ENCODE data around the gene SNTG2. TPM values are rescaled to one million over a fixed set of nuclear protein-coding genes. Genes with fewer than 3 reads are reported as not detected.
"Not testable (repeated sequence)": the region's sequence is repeated elsewhere in the genome, so short reads cannot be mapped to it uniquely, and the experiment has no call there.

The SNTG2 gene
- total and polyA plus RNA-seq, 4 donors, result 1.5 to 4.2 (median 1.9) TPM

DNA sequence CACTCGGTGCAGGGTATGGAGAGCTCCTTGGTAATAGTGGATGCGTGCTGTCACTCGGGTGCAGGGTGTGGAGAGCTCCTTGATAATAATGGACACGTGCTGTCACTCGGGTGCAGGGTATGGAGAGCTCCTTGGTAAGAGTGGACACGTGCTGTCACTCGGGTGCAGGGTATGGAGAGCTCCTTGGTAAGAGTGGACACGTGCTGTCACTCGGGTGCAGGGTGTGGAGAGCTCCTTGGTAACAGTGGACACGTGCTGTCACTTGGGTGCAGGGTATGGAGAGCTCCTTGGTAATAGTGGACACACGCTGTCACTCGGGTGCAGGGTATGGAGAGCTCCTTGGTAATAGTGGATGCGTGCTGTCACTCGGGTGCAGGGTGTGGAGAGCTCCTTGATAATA lies 155.7 kb downstream of the SNTG2 start:
- H3K27me3 ChIP-seq (ENCODE audit: control insufficient read depth, insufficient read depth, low read length); DNase-seq (ENCODE audit: low read depth in 4 of 6, low spot score in 6 of 6); H3K36me3 ChIP-seq (ENCODE audit: control insufficient read depth, insufficient read depth, low read length); H3K4me1 ChIP-seq (ENCODE audit: control insufficient read depth, insufficient read depth, low read length); H3K4me3 ChIP-seq (ENCODE audit: low read depth, low read length); H3K9me3 ChIP-seq (ENCODE audit: control insufficient read depth, insufficient read depth, low read length); H3K27ac ChIP-seq (ENCODE audit: low read depth, low read length): not testable (repeated sequence)
- WGBS (ENCODE audit: insufficient coverage), result 85% methylated on average over 6 of the region's 14 CpGs

DNA sequence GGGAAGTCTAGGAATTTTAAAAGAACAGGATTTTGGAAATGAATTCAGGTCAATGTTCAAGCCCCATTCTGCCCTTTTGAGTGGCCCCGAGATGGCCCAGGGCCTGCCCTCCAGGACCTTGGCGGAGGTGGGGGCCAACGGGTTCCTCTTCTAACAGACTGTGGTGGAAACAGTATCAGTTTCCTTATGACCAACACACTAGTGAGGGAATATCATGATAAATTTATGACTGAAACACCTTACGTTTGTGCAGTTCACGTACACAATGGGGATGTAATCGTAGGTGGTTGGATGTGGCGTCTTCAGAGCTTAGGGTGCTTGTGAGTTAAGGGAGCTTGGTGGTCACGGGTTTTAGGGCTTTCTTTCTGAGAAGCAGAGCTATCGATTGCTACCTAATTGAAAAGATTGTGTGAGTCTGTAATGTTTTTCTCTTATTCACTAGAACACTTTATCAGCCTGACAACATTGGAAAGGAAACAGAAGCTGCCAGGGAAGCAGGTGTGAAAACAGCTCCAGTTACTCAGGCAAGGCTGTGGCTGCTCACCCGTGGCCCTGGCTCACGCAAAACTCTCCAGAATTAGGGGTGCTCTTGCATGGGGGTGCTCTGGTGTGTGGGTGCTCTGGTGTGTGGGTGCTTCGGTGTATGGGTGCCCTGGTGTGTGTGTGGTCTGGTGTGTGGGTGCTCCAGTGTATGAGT lies 165.3 kb downstream of the SNTG2 start:
- H3K4me3 ChIP-seq (ENCODE audit: low read depth, low read length), result no peak overlapping the region
- H3K27ac ChIP-seq (ENCODE audit: low read depth, low read length), result no peak overlapping the region
- WGBS (ENCODE audit: insufficient coverage), result 88% methylated on average over 9 of the region's 12 CpGs
- no peak for DNase-seq (ENCODE audit: low read depth in 4 of 6, low spot score in 6 of 6)
- peaks cover 8% of the 10 kb centered on the region for H3K4me1 ChIP-seq (ENCODE audit: control insufficient read depth, insufficient read depth, low read length)
- H3K36me3 ChIP-seq (ENCODE audit: control insufficient read depth, insufficient read depth, low read length), result no peaks in the 10 kb centered on the region
- no peaks in the 10 kb centered on the region for H3K27me3 ChIP-seq (ENCODE audit: control insufficient read depth, insufficient read depth, low read length)
- no peaks in the 10 kb centered on the region for H3K9me3 ChIP-seq (ENCODE audit: control insufficient read depth, insufficient read depth, low read length)

DNA sequence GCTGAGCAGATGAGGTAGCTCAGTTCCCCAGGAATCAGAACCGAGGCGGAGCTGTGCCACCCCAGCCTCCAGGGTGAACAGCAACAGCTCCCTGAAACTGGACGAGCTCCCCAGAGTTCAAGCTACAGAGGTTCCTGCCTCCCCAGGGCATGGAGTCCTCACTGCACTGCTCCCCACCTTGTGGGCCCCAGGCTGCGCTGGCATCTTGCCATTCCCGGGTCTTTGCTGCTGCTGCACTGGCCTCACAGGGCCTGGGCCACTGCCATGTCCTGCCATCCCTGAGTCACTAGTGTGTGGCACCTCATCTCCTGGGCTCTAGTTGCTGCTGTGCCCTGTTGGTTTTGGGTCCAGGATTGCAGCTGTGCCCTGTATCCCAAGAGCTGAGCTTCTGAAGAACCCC lies 166.9 kb downstream of the SNTG2 start:
- Histone ChIP-seq H3K9me3 (ENCODE audit: control insufficient read depth, insufficient read depth, low read length) (no peaks in the 10 kb centered on the region), H3K36me3 (ENCODE audit: control insufficient read depth, insufficient read depth, low read length) (no peaks in the 10 kb centered on the region), H3K27me3 (ENCODE audit: control insufficient read depth, insufficient read depth, low read length) (no peaks in the 10 kb centered on the region), H3K4me3 (ENCODE audit: low read depth, low read length) (no peak overlapping the region), H3K27ac (ENCODE audit: low read depth, low read length) (no peak overlapping the region), H3K4me1 (ENCODE audit: control insufficient read depth, insufficient read depth, low read length) (peaks cover 8% of the 10 kb centered on the region)
- 86% methylated on average over 5 of the region's 5 CpGs for WGBS (ENCODE audit: insufficient coverage)
- DNase-seq (ENCODE audit: low read depth in 4 of 6, low spot score in 6 of 6), result no peak

DNA sequence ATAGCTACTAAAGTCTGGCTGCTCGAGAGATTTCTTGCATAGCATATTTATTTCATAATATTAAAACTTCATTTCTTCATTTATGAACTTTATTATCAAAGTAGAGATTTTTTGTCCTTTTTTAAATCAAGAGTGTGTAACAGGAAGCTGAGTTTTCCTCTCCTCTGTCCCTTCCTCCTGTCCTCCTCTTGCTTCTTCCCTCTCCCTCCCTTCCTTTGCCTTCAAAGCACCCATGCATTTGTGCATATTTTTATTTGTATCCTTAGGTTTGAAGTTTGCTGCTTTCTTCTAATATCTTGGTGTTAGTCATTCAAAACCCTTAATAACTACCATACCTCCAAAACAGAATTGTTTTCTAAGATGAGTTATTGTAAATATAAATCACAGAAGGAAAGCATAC lies 174.6 kb downstream of the SNTG2 start:
- no peaks in the 10 kb centered on the region for H3K36me3 ChIP-seq (ENCODE audit: control insufficient read depth, insufficient read depth, low read length)
- H3K4me3 ChIP-seq (ENCODE audit: low read depth, low read length), result no peak overlapping the region
- no peaks in the 10 kb centered on the region for H3K9me3 ChIP-seq (ENCODE audit: control insufficient read depth, insufficient read depth, low read length)
- H3K27ac ChIP-seq (ENCODE audit: low read depth, low read length), result no peak overlapping the region
- DNase-seq (ENCODE audit: low read depth in 4 of 6, low spot score in 6 of 6), result no peak
- no peaks in the 10 kb centered on the region for H3K4me1 ChIP-seq (ENCODE audit: control insufficient read depth, insufficient read depth, low read length)
- no peaks in the 10 kb centered on the region for H3K27me3 ChIP-seq (ENCODE audit: control insufficient read depth, insufficient read depth, low read length)
- WGBS (ENCODE audit: insufficient coverage), result no CpG with 5 or more reads among the region's 1 CpG

DNA sequence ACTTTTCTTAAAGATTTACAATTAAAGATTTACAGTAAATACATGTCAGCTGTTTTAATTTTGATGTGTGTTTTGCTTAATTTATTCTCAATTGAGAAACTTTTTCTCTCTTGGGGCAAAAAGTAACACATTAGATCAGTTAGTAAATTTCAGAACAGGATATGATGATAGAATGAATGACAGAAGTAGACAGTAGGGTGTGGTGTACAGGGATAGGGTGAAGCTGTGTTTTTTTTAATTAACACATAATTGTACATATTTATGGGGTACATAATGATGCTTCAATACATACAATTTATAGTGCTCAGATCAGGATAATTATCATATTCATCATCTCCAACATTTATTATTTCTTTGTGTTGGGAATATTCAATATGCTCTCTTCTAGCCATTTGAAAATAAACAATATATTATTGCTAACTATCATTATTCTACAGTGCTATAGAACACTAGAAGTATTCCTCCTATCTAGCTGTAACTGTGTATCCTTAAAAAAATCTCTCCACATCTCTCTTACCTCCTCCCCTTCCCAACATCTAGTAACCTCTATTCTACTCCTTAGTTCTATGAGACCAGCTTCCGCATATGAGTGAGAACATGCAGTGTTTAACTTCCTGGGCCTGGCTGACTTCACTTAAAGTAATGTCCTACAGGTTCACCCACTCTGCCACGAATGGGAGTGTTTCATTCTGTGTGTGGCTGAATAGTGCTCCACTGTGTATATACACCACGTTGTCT lies 175.2 kb downstream of the SNTG2 start:
- Histone ChIP-seq H3K9me3 (ENCODE audit: control insufficient read depth, insufficient read depth, low read length) (no peaks in the 10 kb centered on the region), H3K36me3 (ENCODE audit: control insufficient read depth, insufficient read depth, low read length) (no peaks in the 10 kb centered on the region), H3K4me1 (ENCODE audit: control insufficient read depth, insufficient read depth, low read length) (no peaks in the 10 kb centered on the region), H3K27ac (ENCODE audit: low read depth, low read length) (no peak overlapping the region), H3K27me3 (ENCODE audit: control insufficient read depth, insufficient read depth, low read length) (no peaks in the 10 kb centered on the region), H3K4me3 (ENCODE audit: low read depth, low read length) (no peak overlapping the region)
- 100% methylated on average over 1 of the region's 3 CpGs for WGBS (ENCODE audit: insufficient coverage)
- DNase-seq (ENCODE audit: low read depth in 4 of 6, low spot score in 6 of 6), result no peak

DNA sequence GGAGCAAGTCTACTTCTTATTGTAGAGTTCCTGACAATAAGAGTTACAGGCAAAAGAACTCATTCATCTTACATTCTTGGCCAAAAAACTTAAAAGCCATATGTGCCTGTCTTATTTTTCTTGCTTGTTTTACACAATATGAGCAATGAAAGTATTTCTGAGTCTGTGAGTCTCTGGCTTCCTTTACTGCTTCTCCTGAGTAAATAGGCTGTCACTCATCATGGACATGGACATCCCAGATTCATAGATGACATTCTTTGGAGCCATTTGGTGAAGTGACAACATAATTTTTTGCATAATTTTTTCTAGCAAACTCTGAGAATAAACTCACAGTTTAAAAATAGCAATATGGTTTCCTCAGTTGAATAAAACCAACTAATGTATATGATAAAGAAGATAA lies 179.3 kb downstream of the SNTG2 start:
- H3K4me1 ChIP-seq (ENCODE audit: control insufficient read depth, insufficient read depth, low read length), result no peaks in the 10 kb centered on the region
- no peak overlapping the region for H3K27ac ChIP-seq (ENCODE audit: low read depth, low read length)
- DNase-seq (ENCODE audit: low read depth in 4 of 6, low spot score in 6 of 6), result peak in 1 of 6 donors; percentile 87
- H3K9me3 ChIP-seq (ENCODE audit: control insufficient read depth, insufficient read depth, low read length), result no peaks in the 10 kb centered on the region
- H3K27me3 ChIP-seq (ENCODE audit: control insufficient read depth, insufficient read depth, low read length), result no peaks in the 10 kb centered on the region
- no peak overlapping the region for H3K4me3 ChIP-seq (ENCODE audit: low read depth, low read length)
- H3K36me3 ChIP-seq (ENCODE audit: control insufficient read depth, insufficient read depth, low read length), result no peaks in the 10 kb centered on the region

DNA sequence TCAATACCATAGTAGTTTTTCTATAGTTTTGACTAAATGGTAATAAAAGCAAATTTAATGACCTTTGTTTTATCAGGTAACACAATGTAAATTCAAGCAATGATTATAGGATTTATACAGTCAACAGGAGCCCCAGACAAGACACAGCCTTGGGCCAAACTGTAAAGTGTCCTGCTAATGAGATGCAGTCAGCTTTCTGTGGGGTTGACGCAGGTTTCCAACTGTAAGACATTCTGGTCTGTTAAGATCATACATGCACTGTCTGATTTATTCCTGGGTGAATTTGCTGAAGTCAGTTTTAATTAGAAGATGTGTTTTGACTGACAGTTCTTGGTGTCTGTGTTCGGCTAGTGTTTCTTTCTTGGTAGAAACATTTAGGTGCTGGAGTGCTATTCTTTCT lies 180.3 kb downstream of the SNTG2 start:
- DNase-seq (ENCODE audit: low read depth in 4 of 6, low spot score in 6 of 6), result peak in 1 of 6 donors; percentile 47
- H3K36me3 ChIP-seq (ENCODE audit: control insufficient read depth, insufficient read depth, low read length), result no peaks in the 10 kb centered on the region
- no peak overlapping the region for H3K27ac ChIP-seq (ENCODE audit: low read depth, low read length)
- no peaks in the 10 kb centered on the region for H3K9me3 ChIP-seq (ENCODE audit: control insufficient read depth, insufficient read depth, low read length)
- H3K27me3 ChIP-seq (ENCODE audit: control insufficient read depth, insufficient read depth, low read length), result no peaks in the 10 kb centered on the region
- 78% methylated on average over 2 of the region's 2 CpGs for WGBS (ENCODE audit: insufficient coverage)
- no peaks in the 10 kb centered on the region for H3K4me1 ChIP-seq (ENCODE audit: control insufficient read depth, insufficient read depth, low read length)
- H3K4me3 ChIP-seq (ENCODE audit: low read depth, low read length), result no peak overlapping the region

DNA sequence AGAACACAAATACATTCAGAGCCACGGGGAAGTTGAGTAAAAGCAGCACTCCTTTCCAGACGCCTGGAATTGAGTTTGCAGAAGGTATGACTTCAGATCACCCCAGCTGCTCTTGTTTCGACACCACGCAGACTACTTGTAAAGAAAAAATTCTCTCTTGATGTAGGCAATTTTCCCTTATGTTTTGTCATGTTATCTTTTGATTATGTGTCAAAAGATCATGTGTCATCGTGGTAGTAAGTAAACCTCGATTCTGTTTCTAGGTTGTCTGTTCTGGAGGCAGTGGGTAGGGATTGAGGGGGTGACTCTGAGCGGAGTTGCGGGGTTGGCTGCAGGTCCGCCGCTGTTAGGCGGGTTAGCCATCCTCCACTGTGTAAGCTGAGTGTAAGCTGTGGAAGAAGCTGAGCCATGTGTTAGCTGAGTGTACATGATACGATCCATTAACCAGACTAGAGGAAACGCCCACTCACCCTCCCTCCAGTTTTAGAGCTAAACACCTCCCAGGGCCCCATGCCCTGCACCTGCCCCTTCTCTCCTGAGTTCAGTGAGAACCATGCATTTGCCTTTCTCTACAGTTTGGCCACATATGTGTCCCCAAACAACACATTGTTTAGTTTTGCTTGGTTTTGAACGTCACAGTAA lies 181.8 kb downstream of the SNTG2 start:
- 94% methylated on average over 3 of the region's 14 CpGs for WGBS (ENCODE audit: insufficient coverage)
- DNase-seq (ENCODE audit: low read depth in 4 of 6, low spot score in 6 of 6), result no peak
- Histone ChIP-seq H3K36me3 (ENCODE audit: control insufficient read depth, insufficient read depth, low read length) (no peaks in the 10 kb centered on the region), H3K27me3 (ENCODE audit: control insufficient read depth, insufficient read depth, low read length) (no peaks in the 10 kb centered on the region), H3K4me3 (ENCODE audit: low read depth, low read length) (no peak overlapping the region), H3K9me3 (ENCODE audit: control insufficient read depth, insufficient read depth, low read length) (no peaks in the 10 kb centered on the region), H3K4me1 (ENCODE audit: control insufficient read depth, insufficient read depth, low read length) (no peaks in the 10 kb centered on the region), H3K27ac (ENCODE audit: low read depth, low read length) (no peak overlapping the region)

DNA sequence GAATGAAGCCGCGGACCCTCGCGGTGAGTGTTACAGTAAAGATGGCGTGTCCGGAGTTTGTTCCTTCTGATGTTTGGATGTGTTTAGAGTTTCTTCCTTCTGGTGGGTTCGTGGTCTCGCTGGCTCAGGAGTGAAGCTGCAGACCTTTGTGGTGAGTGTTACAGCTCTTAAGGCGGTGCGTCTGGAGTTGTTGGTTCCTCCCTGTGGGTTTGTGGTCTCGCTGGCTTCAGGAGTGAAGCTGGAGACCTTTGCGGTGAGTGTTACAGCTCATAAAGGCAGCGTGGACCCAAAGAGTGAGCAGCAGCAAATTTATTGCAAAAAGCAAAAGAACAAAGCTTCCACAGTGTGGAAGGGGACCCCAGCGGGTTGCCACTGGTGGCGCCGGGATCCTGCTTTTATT lies 183.2 kb downstream of the SNTG2 start:
- H3K27ac ChIP-seq (ENCODE audit: low read depth, low read length); DNase-seq (ENCODE audit: low read depth in 4 of 6, low spot score in 6 of 6); H3K36me3 ChIP-seq (ENCODE audit: control insufficient read depth, insufficient read depth, low read length); H3K27me3 ChIP-seq (ENCODE audit: control insufficient read depth, insufficient read depth, low read length); H3K4me3 ChIP-seq (ENCODE audit: low read depth, low read length); H3K4me1 ChIP-seq (ENCODE audit: control insufficient read depth, insufficient read depth, low read length); H3K9me3 ChIP-seq (ENCODE audit: control insufficient read depth, insufficient read depth, low read length): not testable (repeated sequence)
- WGBS (ENCODE audit: insufficient coverage), result 100% methylated on average over 11 of the region's 16 CpGs

DNA sequence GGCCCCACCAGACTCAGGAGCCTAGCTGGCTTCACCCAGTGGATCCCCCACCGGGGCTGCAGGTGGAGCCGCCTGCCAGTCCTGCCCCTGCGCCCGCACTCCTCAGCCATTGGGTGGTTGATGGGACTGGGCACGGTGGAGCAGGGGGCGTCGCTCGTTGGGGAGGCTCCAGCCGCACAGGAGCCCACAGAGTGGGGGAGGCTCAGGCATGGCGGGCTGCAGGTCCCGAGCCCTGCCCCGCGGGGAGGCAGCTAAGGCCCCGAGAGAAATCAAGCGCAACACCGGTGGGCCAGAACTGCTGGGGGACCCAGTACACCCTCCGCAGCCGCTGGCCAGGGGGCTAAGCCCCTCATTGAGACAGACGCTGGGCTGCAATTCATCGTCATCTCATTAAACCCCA lies 184.0 kb downstream of the SNTG2 start:
- no peak overlapping the region for H3K4me3 ChIP-seq (ENCODE audit: low read depth, low read length)
- DNase-seq (ENCODE audit: low read depth in 4 of 6, low spot score in 6 of 6), result no peak
- H3K36me3 ChIP-seq (ENCODE audit: control insufficient read depth, insufficient read depth, low read length), result no peaks in the 10 kb centered on the region
- H3K27ac ChIP-seq (ENCODE audit: low read depth, low read length), result no peak overlapping the region
- H3K27me3 ChIP-seq (ENCODE audit: control insufficient read depth, insufficient read depth, low read length), result no peaks in the 10 kb centered on the region
- H3K4me1 ChIP-seq (ENCODE audit: control insufficient read depth, insufficient read depth, low read length), result no peaks in the 10 kb centered on the region
- no peaks in the 10 kb centered on the region for H3K9me3 ChIP-seq (ENCODE audit: control insufficient read depth, insufficient read depth, low read length)
- WGBS (ENCODE audit: insufficient coverage), result 96% methylated on average over 20 of the region's 20 CpGs

Data from spinal cord (tissue), 10 donors.